ENCODE data around the gene MARCHF10.

DNA sequence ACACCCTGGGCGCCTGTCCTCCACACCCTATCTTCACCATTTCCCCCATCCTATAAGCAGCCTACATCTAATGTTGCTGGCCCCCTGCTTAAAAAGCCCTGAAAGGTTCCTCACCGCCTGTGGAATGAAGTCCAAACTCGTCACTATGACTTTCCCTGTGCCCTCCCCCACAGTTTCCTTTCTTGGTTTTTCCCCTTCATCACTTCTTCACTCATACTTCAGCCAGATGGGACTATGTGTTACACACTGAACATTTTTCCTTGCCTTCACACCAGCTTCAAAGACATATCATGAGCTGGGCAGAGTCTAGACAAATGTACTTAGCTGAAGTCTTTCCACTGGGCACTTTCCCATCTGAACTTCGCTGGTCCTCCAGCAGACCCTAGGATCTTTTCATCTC, 1.5 kb upstream of the MARCHF10 start:
- TF ChIP-seq POLR2A (IDR thresholded peaks at IDR 0.05) = no peak
- TF ChIP-seq, protein P1, sequence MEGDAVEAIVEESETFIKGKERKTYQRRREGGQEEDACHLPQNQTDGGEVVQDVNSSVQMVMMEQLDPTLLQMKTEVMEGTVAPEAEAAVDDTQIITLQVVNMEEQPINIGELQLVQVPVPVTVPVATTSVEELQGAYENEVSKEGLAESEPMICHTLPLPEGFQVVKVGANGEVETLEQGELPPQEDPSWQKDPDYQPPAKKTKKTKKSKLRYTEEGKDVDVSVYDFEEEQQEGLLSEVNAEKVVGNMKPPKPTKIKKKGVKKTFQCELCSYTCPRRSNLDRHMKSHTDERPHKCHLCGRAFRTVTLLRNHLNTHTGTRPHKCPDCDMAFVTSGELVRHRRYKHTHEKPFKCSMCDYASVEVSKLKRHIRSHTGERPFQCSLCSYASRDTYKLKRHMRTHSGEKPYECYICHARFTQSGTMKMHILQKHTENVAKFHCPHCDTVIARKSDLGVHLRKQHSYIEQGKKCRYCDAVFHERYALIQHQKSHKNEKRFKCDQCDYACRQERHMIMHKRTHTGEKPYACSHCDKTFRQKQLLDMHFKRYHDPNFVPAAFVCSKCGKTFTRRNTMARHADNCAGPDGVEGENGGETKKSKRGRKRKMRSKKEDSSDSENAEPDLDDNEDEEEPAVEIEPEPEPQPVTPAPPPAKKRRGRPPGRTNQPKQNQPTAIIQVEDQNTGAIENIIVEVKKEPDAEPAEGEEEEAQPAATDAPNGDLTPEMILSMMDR (IDR thresholded peaks at IDR 0.05) = no peak

All from testis (tissue), 2 donors.